Karpas-422 (cell line): ENCODE data around the gene DEPP1. TPM values are rescaled to one million over a fixed set of nuclear protein-coding genes. Genes with fewer than 3 reads are reported as not detected.

Experiments used
- DNase-seq: peaks from one replicate; pipeline ENCODE4 v3.0.0-alpha.2; 2015
- H2AFZ ChIP-seq: fragments of 200-600 bp; sonication (generic); 2 replicates; pipeline ENCODE4 v1.6.1; 2014; ENCODE audit warnings: antibody characterized with exemption, low read length, mixed read lengths
- H3K27ac ChIP-seq: fragments of 200-600 bp; sonication (generic); 2 replicates; pipeline ENCODE4 v1.5.1; 2014; ENCODE audit warnings: mild to moderate bottlenecking, low read length, moderate library complexity
- H3K27me3 ChIP-seq: fragments of 200-600 bp; sonication (generic); 2 replicates; pipeline ENCODE4 v1.6.1; 2014; ENCODE audit warnings: low read length, mixed read lengths
- H3K36me3 ChIP-seq: fragments of 200-600 bp; sonication (generic); 2 replicates; pipeline ENCODE4 v1.6.1; 2014; ENCODE audit warnings: low read length, mixed read lengths; ENCODE audit not compliant: insufficient read depth
- H3K4me1 ChIP-seq: fragments of 200-600 bp; sonication (generic); 2 replicates; pipeline ENCODE4 v1.6.1; 2014; ENCODE audit warnings: mild to moderate bottlenecking, low read length, mixed read lengths
- H3K4me2 ChIP-seq: fragments of 200-600 bp; sonication (generic); 2 replicates; pipeline ENCODE4 v1.6.1; 2014; ENCODE audit warnings: low read length, low read depth, mild to moderate bottlenecking; ENCODE audit not compliant: poor library complexity, severe bottlenecking
- H3K4me3 ChIP-seq: fragments of 200-600 bp; sonication (generic); 2 replicates; pipeline ENCODE4 v1.5.1; 2014; ENCODE audit warnings: mild to moderate bottlenecking, antibody characterized with exemption, low read length, mixed read lengths
- H3K79me2 ChIP-seq: fragments of 200-600 bp; sonication (generic); 2 replicates; pipeline ENCODE4 v1.6.1; 2014; ENCODE audit warnings: mild to moderate bottlenecking, low read length, mixed read lengths
- H3K9ac ChIP-seq: fragments of 200-600 bp; sonication (generic); 2 replicates; pipeline ENCODE4 v1.6.0; 2014; ENCODE audit warnings: low read length
- H3K9me2 ChIP-seq: fragments of 200-600 bp; sonication (generic), shearing (Covaris generic); replicated peaks from 2 replicates; pipeline ENCODE4 v1.6.0; 2014; ENCODE audit warnings: mild to moderate bottlenecking, low read length, moderate library complexity; ENCODE audit not compliant: insufficient read depth
- H3K9me3 ChIP-seq: fragments of 300-700, 200-600 bp; sonication (generic); 2 replicates; pipeline ENCODE4 v1.6.1; 2014; ENCODE audit warnings: low read length, mixed read lengths
- H4K20me1 ChIP-seq: fragments of 200-600 bp; sonication (generic); 2 replicates; pipeline ENCODE4 v1.6.1; 2014; ENCODE audit warnings: mild to moderate bottlenecking, antibody characterized with exemption, low read length, low read depth; ENCODE audit not compliant: insufficient read depth
- total RNA-seq: library from RNA; depleted of rRNA; stranded (reverse); fragments of >200 nt; shearing (Covaris generic); gene quantifications from 2 replicates; pipeline ENCODE4 v1.2.3, GENCODE V29; 2014; ENCODE audit warnings: low replicate concordance

The DEPP1 gene
- total RNA-seq, 1 experiment from 2014 or later = not detected

GRCh38 chr10:44973323-44974081 is 5.1 kb downstream of the DEPP1 start:
- no peaks in the 10 kb centered on the region for H3K9me3 ChIP-seq
- H3K9me2 ChIP-seq = no peaks in the 10 kb centered on the region
- peaks cover 24% of the 10 kb centered on the region for H3K4me1 ChIP-seq
- H3K9ac ChIP-seq = peak overlapping the region; percentile 74
- H4K20me1 ChIP-seq = no peaks in the 10 kb centered on the region
- H2AFZ ChIP-seq = peak overlapping the region; percentile 89; the same call in 1 of the 2 replicates
- H3K27ac ChIP-seq = peak overlapping the region; percentile 59; the same call in 1 of the 2 replicates
- H3K4me2 ChIP-seq = peak overlapping the region; percentile 87
- H3K36me3 ChIP-seq = no peaks in the 10 kb centered on the region
- H3K79me2 ChIP-seq = no peaks in the 10 kb centered on the region
- peak; percentile 51 for DNase-seq
- no peaks in the 10 kb centered on the region for H3K27me3 ChIP-seq
- H3K4me3 ChIP-seq = peak overlapping the region; percentile 67; the same call in 1 of the 2 replicates

- Histone ChIP-seq H3K79me2 (no peaks in the 10 kb centered on the region), H3K9me2 (no peaks in the 10 kb centered on the region), H3K27ac (no peak overlapping the region), H3K27me3 (no peaks in the 10 kb centered on the region), H3K9me3 (no peaks in the 10 kb centered on the region), H3K4me3 (peak overlapping the region; percentile 15; the same call in 1 of the 2 replicates), H3K36me3 (no peaks in the 10 kb centered on the region), H4K20me1 (no peaks in the 10 kb centered on the region), H3K4me2 (peak overlapping the region; percentile 87), H3K9ac (no peak overlapping the region), H2AFZ (no peak overlapping the region), H3K4me1 (peaks cover 31% of the 10 kb centered on the region)
- no peak for DNase-seq
Observed at GRCh38 chr10:44972874-44973306, 5.7 kb downstream of the DEPP1 start.

GRCh38 chr10:44971935-44972757 is 6.5 kb downstream of the DEPP1 start:
- Histone ChIP-seq H3K9me2 (no peaks in the 10 kb centered on the region), H2AFZ (no peak overlapping the region), H3K9ac (no peak overlapping the region), H3K9me3 (no peaks in the 10 kb centered on the region), H3K27me3 (no peaks in the 10 kb centered on the region), H3K79me2 (no peaks in the 10 kb centered on the region), H3K36me3 (no peaks in the 10 kb centered on the region), H4K20me1 (no peaks in the 10 kb centered on the region), H3K4me3 (no peak overlapping the region), H3K4me2 (no peak overlapping the region), H3K27ac (no peak overlapping the region), H3K4me1 (peaks cover 38% of the 10 kb centered on the region)
- DNase-seq = no peak

GRCh38 chr10:44971434-44971833 is 7.2 kb downstream of the DEPP1 start:
- H3K9me3 ChIP-seq = no peaks in the 10 kb centered on the region
- no peaks in the 10 kb centered on the region for H3K27me3 ChIP-seq
- H3K4me2 ChIP-seq = no peak overlapping the region
- H3K9ac ChIP-seq = no peak overlapping the region
- no peaks in the 10 kb centered on the region for H3K9me2 ChIP-seq
- H3K79me2 ChIP-seq = no peaks in the 10 kb centered on the region
- H2AFZ ChIP-seq = no peak overlapping the region
- no peak for DNase-seq
- H4K20me1 ChIP-seq = no peaks in the 10 kb centered on the region
- peaks cover 43% of the 10 kb centered on the region for H3K4me1 ChIP-seq
- H3K27ac ChIP-seq = no peak overlapping the region
- no peaks in the 10 kb centered on the region for H3K36me3 ChIP-seq
- no peak overlapping the region for H3K4me3 ChIP-seq

GRCh38 chr10:44970812-44971395 is 7.7 kb downstream of the DEPP1 start:
- H3K27ac ChIP-seq = no peak overlapping the region
- no peaks in the 10 kb centered on the region for H3K9me2 ChIP-seq
- peaks cover 48% of the 10 kb centered on the region for H3K4me1 ChIP-seq
- H3K36me3 ChIP-seq = no peaks in the 10 kb centered on the region
- no peak overlapping the region for H3K4me3 ChIP-seq
- H3K79me2 ChIP-seq = no peaks in the 10 kb centered on the region
- H3K9ac ChIP-seq = no peak overlapping the region
- DNase-seq = no peak
- H4K20me1 ChIP-seq = no peaks in the 10 kb centered on the region
- no peak overlapping the region for H3K4me2 ChIP-seq
- H3K27me3 ChIP-seq = no peaks in the 10 kb centered on the region
- no peaks in the 10 kb centered on the region for H3K9me3 ChIP-seq
- no peak overlapping the region for H2AFZ ChIP-seq

- Histone ChIP-seq H3K79me2 (no peaks in the 10 kb centered on the region), H4K20me1 (no peaks in the 10 kb centered on the region), H3K27me3 (no peaks in the 10 kb centered on the region), H3K36me3 (no peaks in the 10 kb centered on the region), H3K4me2 (no peak overlapping the region), H3K27ac (no peak overlapping the region), H3K4me3 (no peak overlapping the region), H3K9me2 (no peaks in the 10 kb centered on the region), H2AFZ (no peak overlapping the region), H3K4me1 (peaks cover 58% of the 10 kb centered on the region), H3K9me3 (no peaks in the 10 kb centered on the region), H3K9ac (no peak overlapping the region)
- no peak for DNase-seq
Observed at GRCh38 chr10:44969854-44970253, 8.8 kb downstream of the DEPP1 start.

GRCh38 chr10:44968500-44969400 is 9.9 kb downstream of the DEPP1 start:
- Histone ChIP-seq H2AFZ (no peak overlapping the region), H3K79me2 (no peaks in the 10 kb centered on the region), H3K9me2 (no peaks in the 10 kb centered on the region), H3K4me1 (peaks cover 59% of the 10 kb centered on the region), H3K4me2 (peak overlapping the region; percentile 14), H4K20me1 (no peaks in the 10 kb centered on the region), H3K9me3 (no peaks in the 10 kb centered on the region), H3K27me3 (no peaks in the 10 kb centered on the region), H3K27ac (no peak overlapping the region), H3K9ac (peak overlapping the region; percentile 23; the same call in 1 of the 2 replicates), H3K36me3 (no peaks in the 10 kb centered on the region), H3K4me3 (no peak overlapping the region)
- DNase-seq = no peak
